ENCODE results near the gene CTSZ. TPM values are rescaled to one million over a fixed set of nuclear protein-coding genes. Genes with fewer than 3 reads are reported as not detected.
"Not testable (repeated sequence)": the region's sequence is repeated elsewhere in the genome, so short reads cannot be mapped to it uniquely, and the experiment has no call there.

CTSZ gene
- total RNA-seq, 2 donors from 2014 or later, result 55.9 to 76.6 TPM

GRCh38 chr20:58985656-58986055 is 21.4 kb downstream of the CTSZ start:
- Mint-ChIP-seq H3K9me3 (no peaks in the 10 kb centered on the region), H3K36me3 (ENCODE audit: low read depth) (peaks cover 49% of the 10 kb centered on the region), H3K27ac (no peak overlapping the region), H3K27me3 (ENCODE audit: insufficient read depth) (no peaks in the 10 kb centered on the region), H3K4me1 (peaks cover 25% of the 10 kb centered on the region), H3K4me3 (no peak overlapping the region)
- DNase-seq, result no peak
- WGBS, 2 experiments (ENCODE audit: insufficient coverage in 1 of 2, insufficient read length in 1 of 2), result 96 to 100% methylated on average over 1 to 5 of the region's 5 CpGs
- Histone ChIP-seq H3K27ac (ENCODE audit: low read depth, low read length) (no peak overlapping the region), H3K9ac (ENCODE audit: extremely low read depth, low read length, poor library complexity, severe bottlenecking) (no peak overlapping the region), H3K27me3 (ENCODE audit: control insufficient read depth, insufficient read depth, low read length, poor library complexity, severe bottlenecking) (no peaks in the 10 kb centered on the region), H3K4me1 (ENCODE audit: control insufficient read depth, insufficient read depth, low read length) (no peaks in the 10 kb centered on the region), H3K36me3 (ENCODE audit: control insufficient read depth, insufficient read depth, low read length) (peaks cover 52% of the 10 kb centered on the region), H3K4me3 (ENCODE audit: low read length) (no peak overlapping the region), H3K9me3 (ENCODE audit: control insufficient read depth, low read length) (no peaks in the 10 kb centered on the region)
- no peak for TF ChIP-seq CTCF (conservative IDR thresholded peaks at IDR 0.05)

- Histone ChIP-seq H3K9ac (ENCODE audit: extremely low read depth, low read length, poor library complexity, severe bottlenecking) (no peak overlapping the region), H3K4me3 (ENCODE audit: low read length) (no peak overlapping the region), H3K9me3 (ENCODE audit: control insufficient read depth, low read length) (no peaks in the 10 kb centered on the region), H3K27ac (ENCODE audit: low read depth, low read length) (no peak overlapping the region), H3K4me1 (ENCODE audit: control insufficient read depth, insufficient read depth, low read length) (no peaks in the 10 kb centered on the region), H3K36me3 (ENCODE audit: control insufficient read depth, insufficient read depth, low read length) (peaks cover 45% of the 10 kb centered on the region), H3K27me3 (ENCODE audit: control insufficient read depth, insufficient read depth, low read length, poor library complexity, severe bottlenecking) (no peaks in the 10 kb centered on the region)
- Mint-ChIP-seq H3K9me3 (no peaks in the 10 kb centered on the region), H3K4me3 (no peak overlapping the region), H3K36me3 (ENCODE audit: low read depth) (peaks cover 42% of the 10 kb centered on the region), H3K27me3 (ENCODE audit: insufficient read depth) (no peaks in the 10 kb centered on the region), H3K4me1 (peaks cover 25% of the 10 kb centered on the region), H3K27ac (no peak overlapping the region)
- TF ChIP-seq CTCF (conservative IDR thresholded peaks at IDR 0.05), result no peak
- peak; percentile 36 for DNase-seq
- WGBS, 2 experiments (ENCODE audit: insufficient coverage in 1 of 2, insufficient read length in 1 of 2), result 89 to 91% methylated on average over 5 to 6 of the region's 6 CpGs
These were observed 22.4 kb downstream of the CTSZ start for GRCh38 chr20:58984691-58985090.

- not testable (repeated sequence) for H3K9ac ChIP-seq (ENCODE audit: extremely low read depth, low read length, poor library complexity, severe bottlenecking); H3K4me1 ChIP-seq (ENCODE audit: control insufficient read depth, insufficient read depth, low read length); DNase-seq; H3K9me3 Mint-ChIP-seq; H3K27ac Mint-ChIP-seq; H3K27ac ChIP-seq (ENCODE audit: low read depth, low read length); H3K4me3 ChIP-seq (ENCODE audit: low read length); H3K9me3 ChIP-seq (ENCODE audit: control insufficient read depth, low read length); H3K27me3 ChIP-seq (ENCODE audit: control insufficient read depth, insufficient read depth, low read length, poor library complexity, severe bottlenecking); H3K27me3 Mint-ChIP-seq (ENCODE audit: insufficient read depth); H3K4me3 Mint-ChIP-seq
- WGBS, 2 experiments (ENCODE audit: insufficient coverage in 1 of 2, insufficient read length in 1 of 2), result 90% methylated on average over 11 of the region's 12 CpGs; no CpG with 5 or more reads in 1 of the 2 experiments
- peaks cover 27% of the 10 kb centered on the region for H3K36me3 Mint-ChIP-seq (ENCODE audit: low read depth)
- peaks cover 35% of the 10 kb centered on the region for H3K4me1 Mint-ChIP-seq
- H3K36me3 ChIP-seq (ENCODE audit: control insufficient read depth, insufficient read depth, low read length), result peaks cover 29% of the 10 kb centered on the region
These were observed 24.0 kb downstream of the CTSZ start for GRCh38 chr20:58983115-58983468.

Measured in endodermal cell (in vitro differentiated cells).